GM15510 (cell line): ENCODE results near the gene NKX2-3.

Experiments used
- POLR2A ChIP-seq: IDR thresholded peaks from 3 replicates; pipeline ENCODE4 v1.6.1; 2011; ENCODE audit warnings: borderline replicate concordance; ENCODE audit not compliant: insufficient read length; ENCODE audit errors: extremely low read depth

The NKX2-3 gene

DNA sequence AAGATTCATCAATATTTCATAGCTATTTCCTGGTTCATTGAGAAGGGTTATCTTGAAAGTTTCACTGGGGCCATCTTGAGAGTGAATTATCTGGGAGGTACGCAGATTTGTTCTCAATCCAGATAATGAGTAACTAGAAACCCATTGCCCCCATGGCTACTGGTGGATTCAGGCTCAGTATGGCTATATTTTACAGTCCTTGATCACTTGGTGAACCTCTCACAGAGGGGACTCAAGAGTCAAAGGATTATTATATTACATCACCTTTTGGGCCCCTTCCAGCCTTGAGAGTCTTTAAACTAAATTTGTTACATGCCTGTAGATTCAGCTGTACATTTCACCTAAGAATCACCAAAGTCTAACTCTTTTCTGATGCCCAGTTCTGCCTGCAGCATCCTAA lies 11.6 kb downstream of the NKX2-3 start:
- no peak for TF ChIP-seq POLR2A

DNA sequence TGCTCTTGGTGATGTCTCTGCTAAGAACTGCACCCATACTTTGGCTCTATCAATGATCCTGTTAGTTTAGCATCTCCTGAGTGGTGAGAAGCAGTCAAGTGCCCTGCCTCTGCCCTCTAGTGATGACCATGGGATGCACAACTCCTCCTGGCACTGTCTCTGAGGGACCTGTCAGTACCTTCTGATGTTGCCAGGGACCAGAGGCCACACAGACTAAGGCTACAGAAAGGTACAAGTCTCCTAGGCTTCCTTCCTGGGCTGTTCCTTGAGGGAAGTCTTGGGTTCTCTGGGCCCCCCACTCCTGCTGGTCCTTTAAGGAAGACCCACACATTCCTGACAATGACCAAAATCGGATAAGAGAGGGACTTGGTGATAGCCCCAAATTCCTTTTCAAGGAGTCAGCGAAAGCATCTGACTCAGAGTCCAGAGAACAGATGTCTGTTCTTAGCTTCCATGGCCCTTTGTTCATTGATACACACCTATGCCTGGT lies 15.3 kb downstream of the NKX2-3 start:
- TF ChIP-seq POLR2A = no peak

DNA sequence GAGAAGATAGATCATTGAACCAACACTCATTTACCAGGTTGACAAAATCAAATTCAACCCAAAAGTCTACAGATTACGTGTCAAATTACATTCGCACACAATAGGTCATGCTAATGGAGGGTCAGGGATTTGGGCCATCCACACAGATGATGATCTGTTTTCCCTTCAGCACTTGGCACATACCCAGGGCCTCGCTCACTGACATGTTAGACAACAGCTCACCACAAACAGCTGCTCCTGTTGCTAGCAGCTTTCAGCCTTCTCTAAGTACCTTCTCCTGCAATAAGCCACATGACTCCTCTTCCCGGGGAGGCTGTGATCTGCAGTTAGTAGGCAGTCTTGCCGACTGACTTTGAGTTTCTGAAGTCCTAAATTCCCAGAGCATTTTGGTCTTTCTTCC lies 18.4 kb downstream of the NKX2-3 start:
- no peak for TF ChIP-seq POLR2A

DNA sequence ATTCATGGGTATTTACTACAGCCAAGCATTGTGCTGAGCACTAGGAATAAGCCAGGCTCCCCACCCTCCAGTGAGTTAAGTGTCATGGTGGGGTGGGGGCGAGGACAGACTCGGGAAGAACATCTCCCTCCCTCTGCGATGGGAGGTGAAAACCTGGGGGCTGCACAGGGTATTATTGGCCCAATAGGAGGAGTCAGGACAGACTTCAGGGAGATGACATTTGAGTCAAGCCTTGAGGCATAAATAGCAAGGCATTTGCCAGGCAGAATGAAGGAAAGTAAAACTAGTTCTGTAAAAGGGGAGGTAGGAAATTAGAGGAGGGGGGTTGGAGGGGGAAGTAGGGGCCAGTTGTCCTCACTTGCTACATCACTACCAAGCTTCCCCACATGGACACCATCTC lies 18.9 kb downstream of the NKX2-3 start:
- TF ChIP-seq POLR2A = no peak

DNA sequence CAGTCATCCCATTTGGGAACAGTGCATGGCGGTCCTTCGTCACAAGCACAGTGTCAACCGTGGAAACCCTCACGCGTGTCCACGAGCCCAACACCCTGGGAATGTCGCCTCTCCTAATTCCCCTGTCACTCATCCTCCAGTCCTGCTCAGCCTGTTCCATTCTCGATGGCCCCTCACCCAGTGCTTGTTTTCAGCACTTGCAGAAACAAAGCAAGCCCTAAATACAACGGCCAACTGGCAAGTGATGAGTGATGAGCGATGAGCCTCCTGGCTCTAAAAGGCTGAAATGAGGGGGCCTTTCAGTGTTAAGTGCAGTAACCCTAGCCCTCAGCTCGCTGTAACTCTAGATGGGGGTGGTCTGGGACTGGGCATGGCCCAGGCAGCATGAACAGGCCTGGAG lies 22.6 kb downstream of the NKX2-3 start:
- TF ChIP-seq POLR2A = no peak

DNA sequence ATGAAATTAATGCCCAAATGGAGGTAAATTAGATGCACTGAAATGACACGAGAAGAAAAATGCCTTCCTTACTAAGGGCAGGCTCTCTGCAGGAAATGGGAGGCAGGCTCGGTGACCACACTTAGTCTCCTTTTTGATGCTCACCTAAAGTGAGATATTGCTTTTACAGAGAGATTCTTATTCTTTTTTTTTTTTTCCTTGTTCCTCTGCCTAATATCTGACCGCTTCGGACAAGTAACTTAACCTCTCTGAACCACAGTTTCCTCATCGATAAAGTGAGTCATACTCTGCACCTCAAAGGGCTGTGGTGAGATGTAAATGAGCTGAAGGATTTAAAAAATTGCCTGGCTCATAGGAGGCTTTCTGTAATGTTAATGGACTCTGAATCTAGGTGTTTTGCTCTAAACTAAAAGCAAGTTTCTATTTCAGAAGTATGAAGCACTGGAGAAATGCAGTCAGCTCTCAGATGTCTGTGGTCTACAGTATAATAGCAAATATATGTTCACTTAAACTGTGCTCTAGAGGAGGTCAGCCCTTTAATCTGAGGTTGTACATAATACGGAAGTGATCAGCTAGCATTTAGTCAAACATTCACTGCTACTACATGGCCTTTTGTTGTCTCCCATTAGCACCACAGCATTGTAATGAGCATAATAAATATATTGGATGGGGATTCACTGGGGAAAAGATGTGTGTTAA lies 23.2 kb downstream of the NKX2-3 start:
- no peak for TF ChIP-seq POLR2A

DNA sequence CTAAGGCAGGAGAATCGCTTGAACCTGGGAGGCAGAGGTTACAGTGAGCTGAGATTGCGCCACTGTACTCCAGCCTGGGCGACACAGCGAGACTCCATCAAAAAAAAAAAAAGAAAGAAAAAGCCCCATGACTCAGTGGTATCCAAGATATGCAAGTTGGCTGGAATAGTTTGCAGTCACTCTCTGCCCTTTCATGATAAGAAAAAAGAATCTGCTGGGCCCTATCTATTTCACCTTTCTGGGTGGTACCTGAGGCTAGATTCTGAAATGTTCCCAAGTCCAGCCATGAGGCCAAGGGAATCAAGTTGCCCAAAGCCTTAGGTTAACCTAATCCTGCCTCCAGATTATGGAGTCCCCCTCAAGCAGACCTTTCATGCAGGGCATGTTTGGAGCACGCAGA lies 24.3 kb downstream of the NKX2-3 start:
- no peak for TF ChIP-seq POLR2A

DNA sequence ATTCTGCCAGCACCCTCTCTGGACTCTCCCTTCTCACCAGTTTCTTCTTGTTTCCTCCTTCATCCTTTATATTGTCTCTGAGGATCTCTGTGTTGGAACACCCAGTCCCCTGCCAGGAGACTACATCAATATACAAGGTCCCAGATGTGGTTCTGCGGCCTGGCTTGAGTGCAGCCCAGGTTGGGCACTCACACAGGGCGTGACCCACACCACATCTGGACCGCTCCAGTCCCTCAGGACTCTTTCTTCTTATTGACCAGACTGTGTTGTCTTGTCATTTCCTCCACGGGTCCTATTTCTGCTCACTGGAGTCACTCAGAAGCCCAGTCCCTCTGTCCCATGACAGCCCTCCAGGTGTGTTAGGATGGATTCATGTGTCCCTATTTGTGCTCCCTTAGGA lies 26.0 kb downstream of the NKX2-3 start:
- no peak for TF ChIP-seq POLR2A

DNA sequence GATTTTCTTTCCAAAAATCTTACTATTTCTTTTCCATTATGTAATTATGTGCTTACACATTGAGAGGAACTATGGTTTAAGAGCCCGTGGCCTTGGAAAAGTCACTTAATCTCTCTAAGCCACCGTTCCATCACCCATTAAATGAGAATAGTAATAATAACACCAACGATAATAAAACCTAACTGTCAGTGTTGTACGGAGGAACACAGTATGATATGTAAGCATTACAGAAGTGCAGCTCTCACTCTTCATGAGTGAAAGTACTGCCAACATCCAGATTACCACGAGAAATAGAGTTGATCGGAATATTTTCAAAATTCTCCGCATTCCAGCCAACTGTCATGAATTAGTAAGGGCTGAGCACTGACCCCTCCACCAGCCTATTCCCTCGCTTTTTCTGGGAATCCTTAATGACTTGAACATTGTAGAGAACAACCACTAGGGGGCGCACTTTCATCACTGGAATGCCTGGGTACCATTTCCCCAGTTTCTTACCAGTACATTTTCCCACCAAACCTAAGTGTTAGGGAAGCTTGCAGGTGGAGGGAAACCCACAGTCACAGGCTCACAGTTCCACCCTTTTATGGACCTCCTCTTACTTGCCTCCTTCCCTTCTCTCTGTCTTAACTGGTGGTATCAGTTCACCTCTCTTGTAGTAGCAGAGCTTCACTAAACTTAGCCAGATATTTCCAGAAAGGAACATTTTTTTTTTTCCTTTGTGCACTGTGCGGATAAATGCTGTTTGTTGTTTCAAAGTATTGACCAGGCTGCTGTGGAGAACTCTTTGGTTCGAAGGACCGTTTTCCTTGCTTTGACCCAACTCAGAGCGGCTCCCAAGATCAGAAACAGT lies 27.8 kb downstream of the NKX2-3 start:
- no peak for TF ChIP-seq POLR2A

DNA sequence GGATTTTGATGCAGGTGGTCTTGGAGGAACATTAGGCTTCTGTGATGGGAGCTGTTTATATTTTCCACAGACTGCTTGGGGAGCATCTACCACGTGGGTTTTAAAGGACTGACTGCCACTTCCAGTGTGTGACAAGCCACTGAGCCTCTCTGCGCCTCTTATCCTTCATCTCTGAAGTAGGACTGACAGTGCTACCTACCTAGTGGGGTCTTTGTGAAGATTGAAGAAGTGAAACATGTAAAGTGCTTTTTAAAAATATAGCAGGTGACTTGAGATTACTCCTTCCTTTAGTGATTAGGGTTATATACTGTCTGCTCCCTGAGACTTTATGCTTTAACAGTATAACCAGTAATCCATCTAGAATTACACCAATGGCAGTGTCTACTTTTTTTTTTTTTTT lies 29.9 kb downstream of the NKX2-3 start:
- no peak for TF ChIP-seq POLR2A

DNA sequence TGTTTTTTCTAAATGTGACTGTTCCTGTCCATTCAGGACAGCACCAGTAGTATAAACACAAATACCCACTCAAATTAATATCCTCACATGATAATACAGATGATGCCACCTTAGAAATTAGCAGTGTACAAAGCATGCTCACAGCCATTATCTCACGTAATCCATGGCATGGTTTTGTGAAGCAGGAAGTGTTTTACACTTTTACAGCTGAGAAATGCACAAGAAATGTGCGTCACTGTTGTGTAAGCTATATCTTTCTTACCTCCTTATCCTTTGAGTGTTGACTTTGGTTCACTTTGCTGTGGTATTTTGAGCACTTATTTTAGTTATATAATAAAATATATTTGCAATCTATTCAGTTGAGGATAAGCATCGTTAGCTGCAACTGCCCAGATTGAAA lies 31.6 kb downstream of the NKX2-3 start:
- no peak for TF ChIP-seq POLR2A

DNA sequence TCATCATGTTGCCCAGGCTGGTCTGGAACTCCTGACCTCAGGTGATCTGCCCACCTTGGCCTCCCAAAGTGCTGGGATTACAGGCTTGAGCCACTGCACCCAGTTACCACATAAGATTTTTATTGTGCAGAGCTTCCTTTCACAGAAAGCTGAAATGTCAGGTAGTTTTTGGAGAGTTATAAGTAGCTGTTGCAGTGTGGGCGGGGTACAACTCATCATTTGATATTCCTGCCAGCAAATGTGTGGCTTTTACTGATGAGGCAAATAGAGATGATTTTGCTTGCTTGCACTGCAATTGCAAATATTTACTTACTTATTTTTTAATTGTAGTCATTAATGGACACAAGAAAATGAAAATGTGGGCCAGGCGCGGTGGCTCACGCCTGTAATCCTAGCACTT lies 32.4 kb downstream of the NKX2-3 start:
- TF ChIP-seq POLR2A = no peak

DNA sequence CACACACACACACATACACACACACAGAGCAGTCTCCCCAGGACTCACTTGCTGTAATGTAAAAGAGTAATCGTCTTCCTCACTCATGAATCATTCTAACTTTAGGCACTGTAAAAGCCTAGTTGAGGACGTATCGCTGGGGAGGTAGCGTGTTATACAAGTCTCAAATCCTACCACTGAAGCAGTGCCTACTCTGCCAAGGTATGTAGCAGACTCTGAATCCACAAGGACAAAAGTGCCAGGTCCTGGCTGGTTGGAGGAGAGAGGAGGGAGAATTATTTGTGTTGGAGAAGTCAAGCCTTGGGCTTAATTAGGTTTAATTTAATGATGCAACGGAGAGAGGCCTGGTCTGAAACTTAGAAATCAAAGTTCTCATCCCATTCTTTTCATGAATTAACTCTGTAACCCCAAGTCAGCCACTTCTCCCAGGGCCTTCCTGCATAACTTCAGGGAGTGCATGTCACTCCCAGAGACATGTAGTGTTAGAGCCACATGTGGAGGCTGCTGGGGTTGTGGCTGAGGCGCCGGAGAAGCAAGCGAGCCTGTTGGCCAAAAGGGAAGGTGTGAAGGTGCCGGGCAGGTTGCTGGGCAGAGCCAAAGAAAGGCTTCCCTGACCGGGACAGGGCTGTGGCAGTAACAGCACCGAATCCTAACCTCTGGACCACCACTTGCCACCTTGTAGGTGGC lies 36.7 kb downstream of the NKX2-3 start:
- TF ChIP-seq POLR2A = no peak

DNA sequence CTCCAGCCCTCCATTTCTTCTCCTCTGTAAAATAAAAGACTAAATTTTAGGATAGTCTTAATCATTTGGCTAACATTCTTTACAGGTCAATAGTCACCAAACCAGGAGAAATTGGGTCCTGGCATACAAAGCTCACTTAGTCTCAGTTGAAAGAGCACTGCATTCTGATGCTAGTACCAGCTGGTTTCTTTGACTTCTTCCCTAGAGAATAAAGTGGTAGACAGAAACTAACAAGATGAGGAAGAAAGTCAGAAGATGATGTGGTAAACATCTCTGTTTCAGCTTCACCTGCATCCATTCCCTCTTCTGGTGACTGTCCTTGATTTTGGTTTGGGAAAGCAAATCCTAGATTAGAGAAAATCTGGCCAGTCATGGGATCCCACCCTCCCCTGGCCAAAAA lies 37.2 kb downstream of the NKX2-3 start:
- TF ChIP-seq POLR2A = no peak

DNA sequence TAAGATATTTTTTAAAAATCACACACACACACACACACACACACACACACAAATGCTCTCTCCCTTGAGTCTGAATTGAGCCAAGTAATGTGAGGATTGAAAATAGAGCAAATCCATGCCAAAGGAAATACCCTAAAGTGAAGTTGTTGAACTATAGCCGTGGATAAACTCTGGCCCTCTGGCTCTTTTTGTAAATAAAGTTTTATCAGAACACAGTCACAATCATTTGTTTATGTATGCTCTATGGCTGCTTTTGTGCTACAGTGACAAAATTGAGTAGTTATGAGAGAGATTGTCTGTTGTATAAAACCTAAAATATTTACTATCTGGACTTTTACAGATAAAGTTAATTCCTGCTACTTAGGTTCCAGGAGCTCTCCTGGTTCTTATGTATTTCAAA lies 39.1 kb downstream of the NKX2-3 start:
- TF ChIP-seq POLR2A = no peak
